OCI-LY1 (cell line): ENCODE data around the gene CUBN.

Experiments
- CTCF ChIP-seq: fragments of 200-600 bp; sonication (generic), shearing (Covaris generic); IDR thresholded peaks from 2 replicates; pipeline ENCODE4 v1.5.1; 2017; ENCODE audit warnings: mild to moderate bottlenecking, antibody characterized with exemption, low read length, moderate library complexity, mixed read lengths
- EZH2 ChIP-seq: fragments of 200-600 bp; sonication (generic), shearing (Covaris generic); IDR thresholded peaks from 2 replicates; pipeline ENCODE4 v1.8.0; 2017; ENCODE audit warnings: borderline replicate concordance, mixed run types, mild to moderate bottlenecking, antibody characterized with exemption, low read length, moderate library complexity, mixed read lengths

- TF ChIP-seq CTCF (no peak), EZH2 (no peak)
These were observed 126.5 kb downstream of the CUBN start for GRCh38 chr10:17003151-17003550.
